ENCODE data around the gene HNRNPM. TPM values are rescaled to one million over a fixed set of nuclear protein-coding genes. Genes with fewer than 3 reads are reported as not detected.

Gene HNRNPM
- total RNA-seq, 4 donors from 2014 or later = 60.4 to 103 (median 79.7) TPM

DNA sequence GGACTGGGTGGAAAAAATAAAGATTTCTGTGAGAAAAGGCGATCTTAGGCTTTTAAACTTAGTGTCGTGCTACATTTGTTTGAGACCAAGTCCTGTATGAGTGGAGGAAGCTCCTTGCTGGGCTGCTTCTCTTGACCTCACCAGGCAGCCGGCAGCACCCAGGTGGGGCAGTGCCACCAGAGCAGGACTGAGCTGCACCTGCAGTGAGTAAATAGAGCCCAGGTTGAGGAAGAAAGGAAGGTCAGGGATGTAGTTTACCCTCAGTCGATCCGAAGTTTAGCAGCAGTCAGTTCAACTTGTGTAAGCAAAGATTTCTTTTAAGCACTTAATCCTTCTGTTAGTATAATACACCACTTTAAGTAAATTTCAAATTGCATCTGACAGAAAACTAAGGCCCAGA lies 13.6 kb downstream of the HNRNPM start:
- H3K4me3 ChIP-seq (ENCODE audit: low read depth, poor library complexity, severe bottlenecking) = no peak overlapping the region
- TF ChIP-seq POLR2A (IDR thresholded peaks at IDR 0.05) = no peak
- DNase-seq (ENCODE audit: low spot score in 2 of 2) = no peak
- 80 to 87% methylated on average over 5 of the region's 5 CpGs for WGBS, 2 donors
- intact Hi-C loops (cut with DNase I; ENCODE audit: low total_unique reads) = no loop called here

GRCh38 chr19:8459095-8459494 lies 14.3 kb downstream of the HNRNPM start:
- no peak for DNase-seq (ENCODE audit: low spot score in 2 of 2)
- 71 to 81% methylated on average over 7 of the region's 7 CpGs for WGBS, 2 donors
- no peak for TF ChIP-seq POLR2A (IDR thresholded peaks at IDR 0.05)
- TF ChIP-seq CTCF (IDR thresholded peaks at IDR 0.05) = no peak
- H3K4me3 ChIP-seq (ENCODE audit: low read depth, poor library complexity, severe bottlenecking) = no peak overlapping the region
- intact Hi-C loops (cut with DNase I; ENCODE audit: low total_unique reads) = no loop called here

- 38% methylated on average over 6 of the region's 6 CpGs for WGBS, 2 donors
- DNase-seq (ENCODE audit: low spot score in 2 of 2) = no peak
- no peak overlapping the region for H3K4me3 ChIP-seq (ENCODE audit: low read depth, poor library complexity, severe bottlenecking)
- intact Hi-C loops (cut with DNase I; ENCODE audit: low total_unique reads) = no loop called here
- TF ChIP-seq POLR2A (IDR thresholded peaks at IDR 0.05) = no peak
- no peak for TF ChIP-seq CTCF (IDR thresholded peaks at IDR 0.05)
Measured at GRCh38 chr19:8459520-8460270, 14.9 kb downstream of the HNRNPM start.

DNA sequence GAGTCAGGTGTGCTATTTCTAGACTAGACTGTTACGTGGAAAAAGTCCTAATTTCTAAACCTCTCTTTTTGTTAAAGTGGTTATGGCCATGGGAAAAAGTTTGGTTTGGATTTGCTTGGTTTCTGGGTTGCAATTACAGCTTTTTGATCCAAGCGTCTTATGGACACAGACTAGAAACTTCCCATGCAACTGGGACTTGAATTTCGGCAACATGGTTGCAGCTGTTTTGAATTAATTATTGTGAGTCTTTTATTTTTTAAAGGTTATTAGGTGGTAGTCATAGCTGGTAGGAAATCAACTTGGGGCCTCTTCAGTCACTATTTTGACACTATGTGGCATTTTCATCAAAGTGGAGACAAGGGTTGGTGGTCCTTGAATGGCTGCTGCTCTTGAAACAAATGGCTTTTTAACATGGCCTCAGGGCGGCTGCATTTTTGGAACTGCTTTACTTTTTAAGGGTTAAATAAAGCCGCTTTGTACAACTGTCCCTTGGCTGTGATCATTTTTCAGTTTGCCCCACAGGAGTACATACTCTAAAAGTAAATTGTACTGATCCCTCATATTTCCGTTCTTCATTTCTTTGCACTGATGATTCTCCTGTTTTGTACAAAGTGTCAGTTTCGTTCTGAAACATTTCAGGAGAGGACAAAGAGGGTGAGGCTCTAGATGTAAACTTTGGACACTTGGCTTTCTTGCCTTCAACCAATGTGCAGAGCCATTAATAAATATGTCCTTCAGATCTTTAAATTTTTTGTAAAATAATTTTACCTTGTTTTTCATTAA lies 15.9 kb downstream of the HNRNPM start:
- TF ChIP-seq CTCF (IDR thresholded peaks at IDR 0.05) = no peak
- TF ChIP-seq POLR2A (IDR thresholded peaks at IDR 0.05) = no peak
- DNase-seq (ENCODE audit: low spot score in 2 of 2) = no peak
- intact Hi-C loops (cut with DNase I; ENCODE audit: low total_unique reads) = no loop called here
- 74 to 75% methylated on average over 7 of the region's 7 CpGs for WGBS, 2 donors
- no peak overlapping the region for H3K4me3 ChIP-seq (ENCODE audit: low read depth, poor library complexity, severe bottlenecking)

DNA sequence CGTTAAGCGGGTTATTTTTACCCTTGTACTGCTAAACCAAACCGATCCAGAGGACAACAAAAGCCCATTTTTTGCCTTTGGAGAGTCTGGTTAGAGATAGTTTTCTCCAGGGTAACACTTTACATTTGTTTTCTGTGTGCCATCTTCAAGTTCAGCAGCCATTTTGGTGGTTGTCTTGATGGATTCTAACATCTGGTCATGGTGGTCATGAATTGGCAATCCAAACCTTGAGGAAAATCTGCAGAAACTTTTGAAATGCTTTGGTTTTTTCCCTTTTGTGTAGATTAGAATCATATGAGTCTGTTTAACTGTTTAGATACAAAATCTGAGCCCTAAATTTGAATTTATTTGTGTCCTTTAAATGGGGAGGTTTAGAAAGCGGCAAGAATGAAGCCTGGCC lies 16.6 kb downstream of the HNRNPM start:
- intact Hi-C loops (cut with DNase I; ENCODE audit: low total_unique reads) = no loop called here
- WGBS, 2 donors = 78 to 81% methylated on average over 4 of the region's 4 CpGs
- no peak for DNase-seq (ENCODE audit: low spot score in 2 of 2)

More for the DNA sequence above, 16.6 kb downstream of the HNRNPM start:
- TF ChIP-seq POLR2A (IDR thresholded peaks at IDR 0.05) = no peak
- no peak for TF ChIP-seq CTCF (IDR thresholded peaks at IDR 0.05)
- H3K4me3 ChIP-seq (ENCODE audit: low read depth, poor library complexity, severe bottlenecking) = no peak overlapping the region
